Posterior vena cava (tissue), 2 donors: ENCODE results near the gene PRKAB1. TPM values are rescaled to one million over a fixed set of nuclear protein-coding genes. Genes with fewer than 3 reads are reported as not detected.
"Not testable (repeated sequence)": the region's sequence is repeated elsewhere in the genome, so short reads cannot be mapped to it uniquely, and the experiment has no call there.

ENCODE experiments used
- DNase-seq: peaks from one replicate; pipeline ENCODE4 v3.0.0-alpha.2; 2020; ENCODE audit warnings: low spot score
- intact Hi-C, 2 donors: fragments of 100-400 bp; cut with DNase I; formaldehyde crosslinking; loops; one replicate each; pipeline versions ENCODE4 v1.14.1 to v1.14.2; 2022 to 2023
- long read RNA-seq, 2 donors: library from polyadenylated mRNA; unstranded; transcript quantifications; one replicate each; pipeline ENCODE4 v2.0.0, GENCODE V29; 2020 to 2021
- total RNA-seq, 2 donors: library from RNA; stranded (reverse); fragmentation: NEBNext Ultra II Directional; extraction: Animal tissue kit (Norgen Biotek cat#: 25700); gene quantifications; one replicate each; pipeline ENCODE4 v1.2.1, GENCODE V29; 2021
- donor health status: DM: yes; HTN: yes; CAD: no.
- donor health status: DM: yes; HTN: yes; CAD: no.

The PRKAB1 gene, protein sequence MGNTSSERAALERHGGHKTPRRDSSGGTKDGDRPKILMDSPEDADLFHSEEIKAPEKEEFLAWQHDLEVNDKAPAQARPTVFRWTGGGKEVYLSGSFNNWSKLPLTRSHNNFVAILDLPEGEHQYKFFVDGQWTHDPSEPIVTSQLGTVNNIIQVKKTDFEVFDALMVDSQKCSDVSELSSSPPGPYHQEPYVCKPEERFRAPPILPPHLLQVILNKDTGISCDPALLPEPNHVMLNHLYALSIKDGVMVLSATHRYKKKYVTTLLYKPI
- 10 to 100 TPM; 19.0 to 24.0 TPM for total RNA-seq
- long read RNA-seq, donor 1, full-length matches to known transcripts, result 19 of 20 reads
- long read RNA-seq, donor 1, partial matches to known transcripts, result 0 of 20 reads
- long read RNA-seq, donor 1, other reads (novel, unspliced or antisense), result 1 of 20 reads
- long read RNA-seq, donor 2, full-length matches to known transcripts, result 68 of 79 reads
- long read RNA-seq, donor 2, partial matches to known transcripts, result 5 of 79 reads
- long read RNA-seq, donor 2, other reads (novel, unspliced or antisense), result 6 of 79 reads

DNA sequence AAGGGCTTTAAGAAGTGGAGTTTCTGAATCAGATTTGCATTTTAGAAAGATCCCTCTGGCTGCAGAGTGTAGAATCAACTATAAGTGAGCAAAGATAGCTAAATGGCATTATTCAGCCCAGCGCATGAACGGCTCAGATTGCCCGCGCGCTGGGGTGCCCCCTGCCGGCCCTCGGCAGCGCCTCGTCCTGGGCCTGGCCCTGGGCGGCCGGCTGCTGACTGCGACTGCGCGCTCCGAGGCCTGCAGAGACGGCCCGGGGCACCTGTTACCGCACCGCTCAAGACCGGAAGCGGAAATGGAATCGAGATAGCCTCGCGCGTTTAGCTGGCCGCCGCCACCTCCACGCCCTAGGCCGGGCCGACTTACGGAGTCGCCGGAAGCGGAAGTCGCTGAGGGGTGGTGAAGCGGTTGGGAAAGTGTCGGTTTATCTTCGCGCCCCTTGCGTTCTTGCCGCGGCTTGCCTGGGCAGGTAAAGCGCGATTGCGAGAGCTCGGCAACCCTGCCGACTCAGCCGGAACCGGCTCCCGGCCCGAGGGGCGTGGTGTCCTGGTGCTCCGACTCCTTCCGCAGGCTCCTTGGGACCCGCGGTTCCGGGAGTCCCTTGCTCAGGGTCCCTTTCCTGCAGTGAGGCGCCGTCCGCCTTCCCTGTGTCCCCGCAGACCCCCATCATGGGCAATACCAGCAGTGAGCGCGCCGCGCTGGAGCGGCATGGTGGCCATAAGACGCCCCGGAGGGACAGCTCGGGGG is at the start of gene PRKAB1:
Gene PRKAB1, plus strand, starts transcription at position 557 of the 747 bp plus-strand sequence. Its CDS starts 112 bp downstream, at position 669.
- intact Hi-C loops, result no loop called here
- DNase-seq, result peak; percentile 99

DNA sequence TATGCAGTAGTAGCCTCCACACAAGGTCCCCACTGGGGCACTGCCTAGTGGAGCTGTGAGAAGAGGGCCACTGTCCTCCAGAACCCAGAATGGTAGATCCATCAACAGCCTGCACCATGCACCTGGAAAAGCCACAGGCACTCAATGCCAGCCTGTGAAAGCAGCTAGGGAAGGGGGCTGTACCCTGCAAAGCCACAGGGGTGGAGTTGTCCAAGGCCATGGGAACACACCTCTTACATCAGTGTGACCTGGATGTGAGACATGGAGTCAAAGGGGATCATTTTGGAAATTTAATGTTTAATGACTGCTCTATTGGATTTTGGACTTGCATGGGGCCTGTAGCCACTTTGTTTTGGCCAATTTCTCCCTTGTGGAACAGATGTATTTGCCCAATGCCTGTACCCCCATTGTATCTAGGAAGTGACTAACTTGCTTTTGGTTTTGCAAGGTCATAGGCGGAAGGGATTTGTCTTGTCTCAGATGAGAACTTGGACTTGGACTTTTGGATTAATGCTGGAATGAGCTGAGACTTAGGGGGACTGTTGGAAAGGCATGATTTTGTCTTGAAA is 49.5 kb upstream of the PRKAB1 start:
- DNase-seq, intact Hi-C loops: not testable (repeated sequence)

DNA sequence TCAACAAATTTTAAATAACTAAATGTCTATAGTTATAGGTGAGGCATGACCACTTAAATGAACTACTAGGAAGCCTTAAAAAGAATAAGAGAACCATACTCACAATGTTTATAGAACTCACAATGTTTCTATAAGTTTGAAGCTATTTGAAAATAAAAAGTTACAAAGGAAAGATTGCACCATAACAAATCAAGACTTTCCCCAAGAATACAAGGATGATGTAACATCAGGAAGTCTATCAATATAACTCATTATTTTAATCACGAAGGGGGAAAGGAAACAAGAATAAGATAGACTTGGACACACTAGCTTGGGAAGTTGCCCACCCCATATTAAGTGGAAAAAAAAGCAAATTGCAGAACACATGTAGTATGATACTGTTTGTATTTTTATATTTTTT is 47.4 kb upstream of the PRKAB1 start:
- no peak for DNase-seq
- intact Hi-C loops, result no loop called here

DNA sequence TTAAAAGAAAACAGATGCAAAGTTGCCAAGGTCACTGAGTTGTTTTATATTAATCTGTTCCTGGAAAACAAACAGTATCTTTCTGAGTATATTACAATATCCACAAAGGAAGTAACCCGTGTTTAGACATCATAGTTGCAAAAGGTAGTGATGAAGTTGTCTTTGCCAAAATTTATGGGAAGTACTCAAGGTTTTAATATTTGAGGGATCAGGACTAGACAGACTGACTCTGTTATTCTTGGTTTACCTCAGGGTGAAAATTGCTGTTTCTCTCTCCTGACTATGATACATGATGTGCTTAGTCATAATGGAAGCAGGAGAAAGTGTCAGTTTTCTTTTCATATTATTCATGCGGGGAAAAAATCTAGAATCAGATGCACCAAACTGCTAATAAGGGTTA is 46.1 kb upstream of the PRKAB1 start:
- no peak for DNase-seq
- intact Hi-C loops, result no loop called here

- intact Hi-C loops, result no loop called here
- DNase-seq, result no peak
Measured at GRCh38 chr12:119624966-119625365, 43.0 kb upstream of the PRKAB1 start.

- no peak for DNase-seq
- intact Hi-C loops, result no loop called here
Measured at GRCh38 chr12:119627019-119627643, 40.8 kb upstream of the PRKAB1 start.

- intact Hi-C loops, result no loop called here
- DNase-seq, result no peak
Measured at GRCh38 chr12:119627686-119628085, 40.2 kb upstream of the PRKAB1 start.

GRCh38 chr12:119630223-119630780 is 37.6 kb upstream of the PRKAB1 start:
- intact Hi-C loops, result no loop called here

GRCh38 chr12:119630962-119631550 is 36.9 kb upstream of the PRKAB1 start:
- intact Hi-C loops, result no loop called here
- DNase-seq, result no peak

More at GRCh38 chr12:119630223-119630780, 37.6 kb upstream of the PRKAB1 start:
- no peak for DNase-seq

DNA sequence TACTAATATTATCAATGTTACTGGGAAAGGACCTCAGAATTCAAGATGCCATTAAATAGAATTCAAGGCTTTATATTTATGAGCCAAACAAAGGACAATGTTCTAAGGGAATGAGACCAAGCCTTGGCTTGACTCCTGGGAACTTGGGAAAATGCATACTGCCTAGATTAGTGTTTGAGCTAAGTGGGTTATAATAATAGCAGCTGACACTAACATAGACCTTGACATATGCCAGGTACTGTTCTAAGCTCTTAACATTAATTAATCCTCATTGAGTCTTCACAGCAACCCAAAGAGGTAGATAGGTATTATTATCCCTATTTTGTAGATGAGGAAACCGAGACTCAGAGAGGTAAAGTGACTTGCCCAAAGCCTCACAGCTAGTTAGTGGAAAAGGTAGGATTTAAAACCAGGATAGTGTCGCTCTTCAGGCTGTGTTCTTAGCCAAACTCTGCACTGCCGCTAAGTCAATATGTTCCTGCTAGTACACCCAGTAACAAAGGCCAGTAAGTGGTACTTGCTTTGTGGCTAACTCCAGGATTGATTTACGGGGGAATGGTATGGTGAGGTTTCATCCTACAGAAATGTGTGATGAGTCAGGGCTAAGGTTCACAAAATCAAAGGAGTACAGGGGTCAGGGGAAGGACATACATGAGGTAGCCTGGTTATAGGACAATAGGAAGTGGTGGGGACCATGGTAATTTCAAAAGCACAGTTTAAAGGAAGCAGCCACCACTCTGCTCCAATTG is 35.8 kb upstream of the PRKAB1 start:
- intact Hi-C loops, result no loop called here
- DNase-seq, result no peak

GRCh38 chr12:119634743-119635142 is 33.2 kb upstream of the PRKAB1 start:
- DNase-seq, result no peak
- intact Hi-C loops, result no loop called here

DNA sequence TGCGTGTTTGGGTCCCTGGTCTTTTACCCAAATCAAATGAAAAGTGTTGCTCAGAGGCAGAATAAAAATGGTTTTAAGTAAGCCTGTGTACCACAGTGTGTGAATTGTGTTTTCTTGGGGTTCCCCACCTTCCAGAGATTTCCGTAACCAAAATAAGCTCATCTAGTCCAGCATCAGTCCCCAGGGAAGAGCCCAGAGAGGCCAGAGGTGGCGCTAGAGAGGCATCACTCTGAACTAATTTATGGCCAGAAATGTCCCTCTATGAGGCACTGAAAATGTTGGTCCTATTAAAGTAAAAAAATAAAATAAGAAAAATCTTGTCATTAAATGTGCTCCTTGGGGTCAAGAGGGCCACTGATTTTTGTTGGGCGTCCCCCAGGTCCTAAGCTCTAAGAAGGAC is 24.9 kb upstream of the PRKAB1 start:
- intact Hi-C loops, result no loop called here
- DNase-seq, result no peak

DNA sequence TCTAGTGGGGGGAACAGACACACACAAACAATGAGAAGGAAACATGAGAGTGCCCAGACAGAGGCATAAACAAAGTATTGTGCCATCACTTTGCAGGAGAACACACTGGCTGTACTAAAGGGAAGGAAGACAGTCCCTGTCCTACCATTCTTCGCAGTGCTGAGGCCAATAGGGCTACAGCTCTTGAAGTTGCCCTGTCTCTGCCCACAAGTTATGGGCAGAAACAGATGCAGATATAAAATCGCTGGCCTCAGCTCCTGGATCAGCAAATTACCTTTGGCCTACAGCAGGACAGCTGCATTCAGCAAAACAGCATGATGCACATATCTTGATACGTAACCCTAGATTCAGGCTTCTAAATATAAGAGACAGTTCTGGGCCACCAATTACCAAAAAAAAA is 23.0 kb upstream of the PRKAB1 start:
- DNase-seq, result no peak
- intact Hi-C loops, result no loop called here

- intact Hi-C loops, result no loop called here
- no peak for DNase-seq
Measured at GRCh38 chr12:119645535-119646059, 22.3 kb upstream of the PRKAB1 start.

GRCh38 chr12:119649202-119649808 is 18.6 kb upstream of the PRKAB1 start:
- intact Hi-C loops, result no loop called here
- no peak for DNase-seq

- intact Hi-C loops, result no loop called here
- no peak for DNase-seq
Measured at GRCh38 chr12:119652665-119653064, 15.3 kb upstream of the PRKAB1 start.

DNA sequence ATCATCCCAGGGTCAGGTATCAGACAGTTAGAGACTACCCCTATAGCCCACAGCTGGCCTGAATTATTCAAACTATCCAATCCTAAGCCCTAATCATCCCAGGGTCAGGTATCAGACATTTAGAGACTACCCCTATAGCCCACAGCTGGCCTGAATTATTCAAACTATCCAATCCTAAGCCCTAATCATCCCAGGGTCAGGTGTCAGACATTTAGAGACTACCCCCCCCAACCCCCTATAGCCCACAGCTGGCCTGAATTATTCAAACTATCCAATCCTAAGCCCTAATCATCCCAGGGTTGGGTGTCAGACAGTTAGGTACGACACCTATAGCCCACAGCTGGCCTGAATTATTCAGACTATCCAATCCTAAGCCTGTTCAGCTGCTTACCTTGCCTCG is 10.9 kb upstream of the PRKAB1 start:
- DNase-seq, intact Hi-C loops: not testable (repeated sequence)

GRCh38 chr12:119658166-119658565 is 9.8 kb upstream of the PRKAB1 start:
- DNase-seq, intact Hi-C loops: not testable (repeated sequence)
